ENCODE results near the gene TCP11L2. TPM values are rescaled to one million over a fixed set of nuclear protein-coding genes. Genes with fewer than 3 reads are reported as not detected.

TCP11L2 gene
- total RNA-seq, 1 experiment from 2014 or later, result 12.1 TPM

DNA sequence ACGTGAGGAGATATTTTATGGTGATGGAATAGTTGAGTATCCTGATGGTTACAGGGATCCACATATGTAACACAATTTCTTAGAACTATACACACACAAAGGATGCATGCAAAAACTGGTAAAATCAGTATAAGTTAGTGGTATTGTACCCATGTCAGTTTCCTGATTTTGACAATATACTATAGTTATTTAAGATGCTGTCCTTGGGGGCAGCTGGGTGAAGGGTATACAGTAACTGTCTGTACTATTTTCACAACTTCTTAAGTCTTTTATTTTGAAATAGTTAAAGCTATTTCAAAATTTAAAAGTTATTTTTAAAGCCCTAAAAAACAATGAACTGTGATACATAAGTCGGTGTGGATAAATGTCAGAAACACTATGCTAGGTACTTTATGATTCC lies 30.5 kb downstream of the TCP11L2 start:
- ATAC-seq (no peak), DNase-seq (no peak)
- BruUV-seq (replicated peaks), result no TSS peak
- Histone ChIP-seq H3K27ac (ENCODE audit: low read length) (no peak overlapping the region), H3K36me3 (ENCODE audit: low read depth, low read length) (no peaks in the 10 kb centered on the region), H3K4me3 (ENCODE audit: low read length) (no peak overlapping the region), H2AFZ (ENCODE audit: low read length) (no peak overlapping the region), H3F3A (ENCODE audit: low read length, unreplicated experiment) (no peaks in the 10 kb centered on the region), H4K20me1 (ENCODE audit: low read length) (no peaks in the 10 kb centered on the region), H3K79me2 (ENCODE audit: low read length) (no peaks in the 10 kb centered on the region), H3K27me3 (ENCODE audit: low read length) (no peaks in the 10 kb centered on the region), H3K4me2 (ENCODE audit: low read length) (no peak overlapping the region), H3K9me2 (replicated peaks; ENCODE audit: low read length) (no peaks in the 10 kb centered on the region), H3K4me1 (ENCODE audit: insufficient read depth, low read length) (no peaks in the 10 kb centered on the region), H3K9me3 (ENCODE audit: low read length) (no peaks in the 10 kb centered on the region), H3K9ac (ENCODE audit: low read length) (no peak overlapping the region)
- TF ChIP-seq EZH2phosphoT487 (IDR thresholded peaks at IDR 0.05; ENCODE audit: borderline replicate concordance, low read length) (no peak), CTCF (conservative IDR thresholded peaks at IDR 0.05; ENCODE audit: low read depth, low read length) (no peak), EZH2 (IDR thresholded peaks at IDR 0.05; ENCODE audit: low read length, unreplicated experiment) (no peak)
- ChIA-PET CTCF (no interaction called here), POLR2A (ENCODE audit: unreplicated experiment) (no interaction called here)
- intact Hi-C loops (cut with micrococcal nuclease), result no loop called here

GRCh38 chr12:106333756-106334155 lies 31.2 kb downstream of the TCP11L2 start:
- H3K4me3 ChIP-seq (ENCODE audit: low read length), result no peak overlapping the region
- H3K36me3 ChIP-seq (ENCODE audit: low read depth, low read length), result no peaks in the 10 kb centered on the region
- intact Hi-C loops (cut with micrococcal nuclease), result no loop called here
- H3K27me3 ChIP-seq (ENCODE audit: low read length), result no peaks in the 10 kb centered on the region
- no peaks in the 10 kb centered on the region for H3F3A ChIP-seq (ENCODE audit: low read length, unreplicated experiment)
- ChIA-PET CTCF (interaction anchor here (0.5 kb wide), 1 partner anchor 35 kb away, joined by 4 read pairs; no protein-coding TSS in a partner anchor), POLR2A (ENCODE audit: unreplicated experiment) (no interaction called here)
- H3K27ac ChIP-seq (ENCODE audit: low read length), result no peak overlapping the region
- H4K20me1 ChIP-seq (ENCODE audit: low read length), result no peaks in the 10 kb centered on the region
- no peaks in the 10 kb centered on the region for H3K79me2 ChIP-seq (ENCODE audit: low read length)
- TF ChIP-seq EZH2 (IDR thresholded peaks at IDR 0.05; ENCODE audit: low read length, unreplicated experiment), result no peak
- no peak overlapping the region for H2AFZ ChIP-seq (ENCODE audit: low read length)
- H3K4me1 ChIP-seq (ENCODE audit: insufficient read depth, low read length), result no peaks in the 10 kb centered on the region
- DNase-seq, result no peak
- no peaks in the 10 kb centered on the region for H3K9me2 ChIP-seq (replicated peaks; ENCODE audit: low read length)
- ATAC-seq, result no peak
- H3K9me3 ChIP-seq (ENCODE audit: low read length), result no peaks in the 10 kb centered on the region
- no TSS peak for BruUV-seq (replicated peaks)
- no peak overlapping the region for H3K4me2 ChIP-seq (ENCODE audit: low read length)
- H3K9ac ChIP-seq (ENCODE audit: low read length), result no peak overlapping the region

DNA sequence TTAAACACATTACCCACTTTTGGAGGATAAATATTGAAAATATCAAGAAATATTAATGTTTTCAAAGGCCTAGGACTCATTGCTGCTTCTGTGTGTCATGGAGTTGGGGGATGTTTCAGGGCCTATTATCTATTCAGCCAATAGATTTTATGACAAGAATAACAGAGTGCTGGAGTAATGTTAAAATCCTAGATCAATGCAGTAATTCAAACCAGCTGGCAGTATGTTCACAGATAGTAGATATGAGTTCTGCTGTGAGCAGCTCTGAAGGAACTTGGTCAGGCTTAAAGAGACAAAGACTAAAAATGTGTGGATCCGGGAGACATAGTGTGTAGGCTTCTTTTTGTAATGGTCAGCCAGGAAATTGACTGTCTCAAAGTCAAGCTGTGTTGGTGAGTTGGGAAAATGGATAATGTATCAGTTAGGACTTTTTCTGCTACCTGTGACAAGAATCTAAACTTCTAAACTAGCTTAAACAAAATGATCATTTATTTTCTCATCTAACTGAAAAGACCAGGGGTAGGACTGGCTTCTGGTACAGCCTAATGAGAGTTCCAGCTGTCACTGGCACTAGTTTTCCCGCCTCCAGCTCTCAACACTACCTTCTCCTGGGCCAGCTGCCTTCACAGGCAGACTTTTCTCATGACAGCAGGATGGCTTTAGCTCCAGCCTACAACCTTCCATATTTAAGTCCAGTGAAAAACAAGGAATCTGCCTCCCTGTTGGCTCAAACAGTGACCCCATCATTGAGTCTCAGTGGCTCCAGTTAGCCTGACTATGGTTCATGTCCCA lies 38.7 kb downstream of the TCP11L2 start:
- H2AFZ ChIP-seq (ENCODE audit: low read length), result no peak overlapping the region
- no TSS peak for BruUV-seq (replicated peaks)
- DNase-seq (no peak), ATAC-seq (no peak)
- peaks cover 15% of the 10 kb centered on the region for H3K4me1 ChIP-seq (ENCODE audit: insufficient read depth, low read length)
- H3K36me3 ChIP-seq (ENCODE audit: low read depth, low read length), result no peaks in the 10 kb centered on the region
- ChIA-PET CTCF (interaction anchor here (1.3 kb wide), 1 partner anchor 16 kb away, joined by 4 read pairs; the partner anchor contains the start of gene POLR3B), POLR2A (ENCODE audit: unreplicated experiment) (no interaction called here)
- no peak overlapping the region for H3K27ac ChIP-seq (ENCODE audit: low read length)
- H3K9me3 ChIP-seq (ENCODE audit: low read length), result no peaks in the 10 kb centered on the region
- H3K4me3 ChIP-seq (ENCODE audit: low read length), result no peak overlapping the region
- H3K9ac ChIP-seq (ENCODE audit: low read length), result no peak overlapping the region
- H4K20me1 ChIP-seq (ENCODE audit: low read length), result no peaks in the 10 kb centered on the region
- TF ChIP-seq EZH2 (IDR thresholded peaks at IDR 0.05; ENCODE audit: low read length, unreplicated experiment) (no peak), EZH2phosphoT487 (IDR thresholded peaks at IDR 0.05; ENCODE audit: borderline replicate concordance, low read length) (no peak), CTCF (conservative IDR thresholded peaks at IDR 0.05; ENCODE audit: low read depth, low read length) (no peak)
- H3K4me2 ChIP-seq (ENCODE audit: low read length), result no peak overlapping the region
- no peaks in the 10 kb centered on the region for H3K79me2 ChIP-seq (ENCODE audit: low read length)
- H3F3A ChIP-seq (ENCODE audit: low read length, unreplicated experiment), result no peaks in the 10 kb centered on the region
- intact Hi-C loops (cut with micrococcal nuclease), result loop anchor here (5.0 kb wide), 2 partner anchors 54 to 94 kb away; partner anchors contain the start of gene CKAP4
- no peaks in the 10 kb centered on the region for H3K27me3 ChIP-seq (ENCODE audit: low read length)
- H3K9me2 ChIP-seq (replicated peaks; ENCODE audit: low read length), result no peaks in the 10 kb centered on the region

All from PC-3 (cell line).